ENCODE results near the gene VAV2. TPM values are rescaled to one million over a fixed set of nuclear protein-coding genes. Genes with fewer than 3 reads are reported as not detected.

Gene VAV2
- total and polyA plus RNA-seq, 4 donors, result 4.9 to 26.4 (median 17.0) TPM

DNA sequence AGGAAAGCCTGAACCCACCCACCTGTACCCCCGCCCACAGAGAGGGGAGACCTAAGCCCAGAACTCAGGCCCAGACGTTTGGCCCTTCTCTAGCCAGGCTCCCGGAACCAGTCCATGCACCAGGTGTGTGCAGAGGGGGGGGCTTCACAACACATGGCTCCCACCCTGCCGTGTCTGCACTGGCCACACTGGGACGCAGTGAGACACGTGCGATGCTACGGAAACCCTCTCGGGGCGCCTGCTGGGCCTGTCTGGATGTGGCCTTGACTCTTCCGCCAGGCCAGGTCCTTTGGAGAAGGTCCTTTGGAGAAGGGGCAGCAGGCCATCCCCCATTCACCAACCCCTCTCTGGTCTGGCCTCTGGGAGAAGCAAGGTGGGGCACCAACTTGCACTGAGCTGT, 195.6 kb downstream of the VAV2 start:
- Histone ChIP-seq H3K9ac (ENCODE audit: low read depth in 1 of 2, low read length in 2 of 2) (no peak overlapping the region), H3K27me3 (ENCODE audit: control insufficient read depth in 4 of 4, insufficient read depth in 4 of 4, low read length in 3 of 4) (no peaks in the 10 kb centered on the region), H3K36me3 (ENCODE audit: control insufficient read depth in 4 of 4, insufficient read depth in 3 of 4, low read depth in 1 of 4, low read length in 3 of 4) (peaks cover 6 to 49% (median 11%) of the 10 kb centered on the region in 4 donors), H3K4me3 (ENCODE audit: low read depth in 1 of 3, low read length in 3 of 3) (no peak overlapping the region), H3K4me1 (ENCODE audit: control insufficient read depth in 4 of 4, insufficient read depth in 4 of 4, low read length in 3 of 4) (peaks cover 0 to 13% (median 6%) of the 10 kb centered on the region in 4 donors), H3K9me3 (ENCODE audit: control insufficient read depth in 4 of 4, low read length in 3 of 4) (no peaks in the 10 kb centered on the region), H3K27ac (ENCODE audit: low read depth in 1 of 2, low read length in 2 of 2) (no peak overlapping the region)
- no peak for DNase-seq (ENCODE audit: low spot score)
- no peak for TF ChIP-seq FOXA2 (IDR thresholded peaks at IDR 0.05)
- no peak for TF ChIP-seq GABPA (IDR thresholded peaks at IDR 0.05 in 1 of 2, conservative IDR thresholded peaks at IDR 0.05 in 1 of 2)
- TF ChIP-seq HNF4G (IDR thresholded peaks at IDR 0.05), result no peak
- TF ChIP-seq RAD21 (IDR thresholded peaks at IDR 0.05), result no peak
- TF ChIP-seq EGR1 (IDR thresholded peaks at IDR 0.05; ENCODE audit: low read depth in 2 of 2), result no peak
- TF ChIP-seq TAF1 (conservative IDR thresholded peaks at IDR 0.05), result no peak
- TF ChIP-seq FOXA1 (IDR thresholded peaks at IDR 0.05), result no peak
- TF ChIP-seq SP1 (IDR thresholded peaks at IDR 0.05), result no peak
- TF ChIP-seq YY1 (IDR thresholded peaks at IDR 0.05), result no peak
- TF ChIP-seq RXRA (IDR thresholded peaks at IDR 0.05), result no peak
- no peak for TF ChIP-seq HNF4A (conservative IDR thresholded peaks at IDR 0.05)
- TF ChIP-seq, protein P1, sequence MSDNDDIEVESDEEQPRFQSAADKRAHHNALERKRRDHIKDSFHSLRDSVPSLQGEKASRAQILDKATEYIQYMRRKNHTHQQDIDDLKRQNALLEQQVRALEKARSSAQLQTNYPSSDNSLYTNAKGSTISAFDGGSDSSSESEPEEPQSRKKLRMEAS (IDR thresholded peaks at IDR 0.05), result no peak
- WGBS, result 95% methylated on average over 11 of the region's 11 CpGs

DNA sequence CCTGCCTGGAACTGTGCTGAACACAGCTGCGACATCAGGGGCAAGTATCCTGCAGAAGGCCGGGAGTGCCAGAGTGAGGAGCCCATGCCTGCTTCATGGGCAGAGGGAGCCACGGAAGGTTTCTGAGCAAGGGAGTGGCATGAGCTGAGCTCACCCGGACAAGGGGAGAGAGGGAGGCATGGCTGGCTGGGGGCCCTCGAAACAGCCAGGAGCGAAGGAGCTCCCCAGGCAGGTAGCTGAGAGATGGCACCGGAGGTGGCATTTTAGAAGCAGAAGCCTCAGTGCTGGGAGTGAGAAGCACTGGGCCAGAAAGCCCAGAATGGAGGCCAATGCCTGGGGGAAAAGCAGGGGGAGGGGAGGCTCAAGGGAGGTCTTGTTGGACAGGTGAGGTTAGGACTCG, 197.1 kb downstream of the VAV2 start:
- Histone ChIP-seq H3K27ac (ENCODE audit: low read depth in 1 of 2, low read length in 2 of 2) (no peak overlapping the region), H3K9me3 (ENCODE audit: control insufficient read depth in 4 of 4, low read length in 3 of 4) (no peaks in the 10 kb centered on the region), H3K9ac (ENCODE audit: low read depth in 1 of 2, low read length in 2 of 2) (no peak overlapping the region), H3K4me1 (ENCODE audit: control insufficient read depth in 4 of 4, insufficient read depth in 4 of 4, low read length in 3 of 4) (peaks cover 0 to 19% (median 12%) of the 10 kb centered on the region in 4 donors), H3K4me3 (ENCODE audit: low read depth in 1 of 3, low read length in 3 of 3) (no peak overlapping the region), H3K27me3 (ENCODE audit: control insufficient read depth in 4 of 4, insufficient read depth in 4 of 4, low read length in 3 of 4) (no peaks in the 10 kb centered on the region), H3K36me3 (ENCODE audit: control insufficient read depth in 4 of 4, insufficient read depth in 3 of 4, low read depth in 1 of 4, low read length in 3 of 4) (peaks cover 6 to 52% (median 14%) of the 10 kb centered on the region in 4 donors)
- DNase-seq (ENCODE audit: low spot score), result no peak
- TF ChIP-seq ATF3 (IDR thresholded peaks at IDR 0.05), result no peak
- TF ChIP-seq FOXA1 (IDR thresholded peaks at IDR 0.05), result no peak
- TF ChIP-seq REST (IDR thresholded peaks at IDR 0.05), result no peak
- no peak for TF ChIP-seq CTCF (IDR thresholded peaks at IDR 0.05; ENCODE audit: low read depth, low read length, missing input control)
- no peak for TF ChIP-seq RAD21 (IDR thresholded peaks at IDR 0.05)
- TF ChIP-seq NR2F2 (IDR thresholded peaks at IDR 0.05), result no peak
- no peak for TF ChIP-seq ZBTB33 (IDR thresholded peaks at IDR 0.05)
- TF ChIP-seq EGR1 (IDR thresholded peaks at IDR 0.05; ENCODE audit: low read depth in 2 of 2), result no peak
- WGBS, result 86% methylated on average over 8 of the region's 8 CpGs
